Transverse colon (tissue), 4 donors: ENCODE results near the gene HHATL. TPM values are rescaled to one million over a fixed set of nuclear protein-coding genes. Genes with fewer than 3 reads are reported as not detected.

ENCODE experiments used
- DNase-seq: peaks from one replicate; pipeline ENCODE4 v3.0.0-alpha.2; 2019
- H3K27ac ChIP-seq, 4 donors: fragments of 200-600 bp; sonication (generic); 2 replicates each; pipeline ENCODE4 v1.5.1; 2016 to 2018; ENCODE audit warnings: inconsistent platforms in 4 of 4
- H3K27me3 ChIP-seq: fragments of 200-600 bp; sonication (generic); 2 replicates; pipeline ENCODE4 v1.5.1; 2017; ENCODE audit warnings: inconsistent platforms
- H3K36me3 ChIP-seq, 4 donors: fragments of 200-600 bp; sonication (generic); 2 replicates each; pipeline ENCODE4 v1.5.1; 2017 to 2019; ENCODE audit warnings: inconsistent platforms in 4 of 4
- H3K4me1 ChIP-seq, 4 donors: fragments of 200-600 bp; sonication (generic); 2 replicates each; pipeline ENCODE4 v1.5.1; 2017 to 2020; ENCODE audit warnings: inconsistent platforms in 4 of 4
- H3K4me3 ChIP-seq, 4 donors: fragments of 200-600 bp; sonication (generic); 1 replicate in 1 of 4; 2 replicates in 3 of 4; pipeline versions ENCODE4 v1.5.1 to v1.6.1; 2017 to 2019; ENCODE audit warnings: inconsistent platforms in 4 of 4
- H3K9me3 ChIP-seq, 2 donors: fragments of 200-600 bp; sonication (generic); 2 replicates each; pipeline ENCODE4 v1.5.1; 2017 to 2019; ENCODE audit warnings: inconsistent platforms in 2 of 2
- EP300 ChIP-seq: sonication (generic); formaldehyde crosslinking; IDR thresholded peaks from one replicate; pipeline ENCODE4 v1.6.1; 2017; ENCODE audit warnings: antibody characterized with exemption, low read depth
- POLR2A ChIP-seq: fragments of 450-650 bp; IDR thresholded peaks from one replicate; pipeline ENCODE4 v1.6.1; 2016; ENCODE audit warnings: antibody characterized with exemption, mild to moderate bottlenecking, moderate library complexity
- POLR2AphosphoS5 ChIP-seq, 3 donors: sonication (generic); formaldehyde crosslinking; IDR thresholded peaks; one replicate each; pipeline ENCODE4 v1.6.1; 2016; ENCODE audit warnings: antibody characterized with exemption in 3 of 3
- WGBS, 2 donors: methylation state at CpG; one replicate each; pipeline ENCODE4 v1.1.5; 2018; ENCODE audit warnings: low coverage in 1 of 2; 5-methylcytosine and 5-hydroxymethylcytosine counted together
- in situ Hi-C, 4 donors: fragments of 200-750 bp; cut with MboI; loops; one replicate each; pipeline versions ENCODE4 v1.15.0 to v1.15.1; 2017; ENCODE audit warnings: low sequenced_read_pairs in 3 of 4, low pct_ligation_motif_present in 1 of 4, low pct_unique_long_range_greater_than_20kb in 1 of 4
- intact Hi-C: fragments of 100-400 bp; cut with DNase I; formaldehyde crosslinking; loops from one replicate; pipeline ENCODE4 v1.15.1; 2023; ENCODE audit warnings: low total_unique reads
- total RNA-seq, 4 donors: library from RNA; depleted of rRNA; stranded (reverse); fragments of >200 nt; gene quantifications; one replicate each; pipeline ENCODE4 v1.1.0, GENCODE V29; 2016
- TF ChIP-seq, protein P1 (sequence below), 5 experiments: fragments of 200-600 bp in 3 of 5; fragments of 450-650 bp in 2 of 5; sonication (generic) in 3 of 5; IDR thresholded peaks; 1 replicate in 2 of 5; 2 replicates in 3 of 5; pipeline ENCODE4 v1.5.1; 2016 to 2017; ENCODE audit warnings: antibody characterized with exemption in 5 of 5, inconsistent platforms in 3 of 5, mild to moderate bottlenecking in 2 of 5, moderate library complexity in 1 of 5

The HHATL gene
- total RNA-seq, 4 donors from 2014 or later: 0.27 TPM; not detected in 3

DNA sequence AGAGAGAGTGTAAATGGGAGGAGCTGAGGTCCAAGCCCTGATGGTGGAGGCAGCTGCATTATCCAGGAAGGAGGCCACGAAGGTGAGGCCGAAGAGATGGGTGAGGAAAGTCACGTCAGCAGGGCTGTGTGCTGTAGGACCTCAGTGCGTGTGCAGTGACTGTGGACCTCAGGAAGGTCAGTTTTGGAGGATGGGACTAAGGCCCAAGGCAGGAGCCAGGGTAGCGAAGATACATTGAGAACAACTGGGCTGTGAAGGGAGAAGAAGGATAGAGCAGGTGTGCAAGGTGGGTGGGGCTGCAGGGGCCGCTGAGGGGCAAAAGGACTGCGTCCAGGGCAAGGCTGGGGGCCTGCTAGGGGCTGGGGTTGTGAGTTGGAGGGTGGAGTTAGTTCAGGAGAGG lies 12.4 kb downstream of the HHATL start:
- intact Hi-C loops (no loop called here), in situ Hi-C loops (no loop called here)
- TF ChIP-seq POLR2A (no peak), EP300 (no peak), POLR2AphosphoS5 (IDR thresholded peaks at IDR 0.05) (no peak)
- TF ChIP-seq, protein P1, sequence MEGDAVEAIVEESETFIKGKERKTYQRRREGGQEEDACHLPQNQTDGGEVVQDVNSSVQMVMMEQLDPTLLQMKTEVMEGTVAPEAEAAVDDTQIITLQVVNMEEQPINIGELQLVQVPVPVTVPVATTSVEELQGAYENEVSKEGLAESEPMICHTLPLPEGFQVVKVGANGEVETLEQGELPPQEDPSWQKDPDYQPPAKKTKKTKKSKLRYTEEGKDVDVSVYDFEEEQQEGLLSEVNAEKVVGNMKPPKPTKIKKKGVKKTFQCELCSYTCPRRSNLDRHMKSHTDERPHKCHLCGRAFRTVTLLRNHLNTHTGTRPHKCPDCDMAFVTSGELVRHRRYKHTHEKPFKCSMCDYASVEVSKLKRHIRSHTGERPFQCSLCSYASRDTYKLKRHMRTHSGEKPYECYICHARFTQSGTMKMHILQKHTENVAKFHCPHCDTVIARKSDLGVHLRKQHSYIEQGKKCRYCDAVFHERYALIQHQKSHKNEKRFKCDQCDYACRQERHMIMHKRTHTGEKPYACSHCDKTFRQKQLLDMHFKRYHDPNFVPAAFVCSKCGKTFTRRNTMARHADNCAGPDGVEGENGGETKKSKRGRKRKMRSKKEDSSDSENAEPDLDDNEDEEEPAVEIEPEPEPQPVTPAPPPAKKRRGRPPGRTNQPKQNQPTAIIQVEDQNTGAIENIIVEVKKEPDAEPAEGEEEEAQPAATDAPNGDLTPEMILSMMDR (IDR thresholded peaks at IDR 0.05): no peak
- Histone ChIP-seq H3K27ac (no peak overlapping the region), H3K4me1 (peaks cover 0 to 6% (median 3%) of the 10 kb centered on the region in 4 donors), H3K27me3 (peaks cover 14% of the 10 kb centered on the region), H3K9me3 (no peaks in the 10 kb centered on the region), H3K4me3 (no peak overlapping the region), H3K36me3 (no peaks in the 10 kb centered on the region)
- 54 to 76% methylated on average over 7 of the region's 7 CpGs for WGBS, 2 donors
- no peak for DNase-seq

DNA sequence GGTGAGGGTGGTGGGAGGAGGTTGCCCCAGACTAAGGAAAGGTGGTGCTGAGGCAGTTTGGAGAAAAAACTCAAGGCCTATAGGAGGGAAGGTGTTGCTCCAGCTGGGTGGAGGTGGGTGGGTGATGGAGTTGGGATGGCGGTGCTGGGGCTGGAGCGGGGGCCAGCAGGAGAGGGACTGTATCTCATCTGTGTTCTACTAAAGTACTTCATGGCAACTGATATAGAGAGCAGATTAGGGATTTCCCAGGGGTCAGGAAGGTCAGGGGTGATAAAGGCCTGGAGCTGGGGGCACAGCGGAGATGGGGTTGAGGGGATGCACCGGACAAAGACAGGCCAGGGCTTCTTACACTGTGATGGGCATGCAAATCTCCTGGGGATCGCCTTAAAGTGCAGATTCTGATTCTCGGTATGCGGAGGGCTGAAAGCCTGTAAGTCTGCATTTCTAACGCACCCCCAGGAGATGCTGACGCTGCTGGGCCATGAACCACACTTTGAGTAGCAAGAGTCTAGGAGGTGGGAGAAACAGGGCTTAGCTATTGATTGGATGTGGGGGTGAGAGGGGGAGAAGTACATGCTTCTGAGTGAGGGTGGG lies 13.1 kb downstream of the HHATL start:
- DNase-seq: no peak
- Histone ChIP-seq H3K4me3 (no peak overlapping the region), H3K4me1 (peaks cover 0 to 10% (median 3%) of the 10 kb centered on the region in 4 donors), H3K27me3 (peaks cover 14% of the 10 kb centered on the region), H3K9me3 (no peaks in the 10 kb centered on the region), H3K36me3 (no peaks in the 10 kb centered on the region), H3K27ac (no peak overlapping the region)
- intact Hi-C loops (no loop called here), in situ Hi-C loops (no loop called here)
- TF ChIP-seq, protein P1 (IDR thresholded peaks at IDR 0.05): no peak
- TF ChIP-seq POLR2AphosphoS5 (IDR thresholded peaks at IDR 0.05): no peak
- no peak for TF ChIP-seq EP300
- TF ChIP-seq POLR2A: no peak
- 75 to 77% methylated on average over 4 to 9 of the region's 9 CpGs for WGBS, 2 donors

DNA sequence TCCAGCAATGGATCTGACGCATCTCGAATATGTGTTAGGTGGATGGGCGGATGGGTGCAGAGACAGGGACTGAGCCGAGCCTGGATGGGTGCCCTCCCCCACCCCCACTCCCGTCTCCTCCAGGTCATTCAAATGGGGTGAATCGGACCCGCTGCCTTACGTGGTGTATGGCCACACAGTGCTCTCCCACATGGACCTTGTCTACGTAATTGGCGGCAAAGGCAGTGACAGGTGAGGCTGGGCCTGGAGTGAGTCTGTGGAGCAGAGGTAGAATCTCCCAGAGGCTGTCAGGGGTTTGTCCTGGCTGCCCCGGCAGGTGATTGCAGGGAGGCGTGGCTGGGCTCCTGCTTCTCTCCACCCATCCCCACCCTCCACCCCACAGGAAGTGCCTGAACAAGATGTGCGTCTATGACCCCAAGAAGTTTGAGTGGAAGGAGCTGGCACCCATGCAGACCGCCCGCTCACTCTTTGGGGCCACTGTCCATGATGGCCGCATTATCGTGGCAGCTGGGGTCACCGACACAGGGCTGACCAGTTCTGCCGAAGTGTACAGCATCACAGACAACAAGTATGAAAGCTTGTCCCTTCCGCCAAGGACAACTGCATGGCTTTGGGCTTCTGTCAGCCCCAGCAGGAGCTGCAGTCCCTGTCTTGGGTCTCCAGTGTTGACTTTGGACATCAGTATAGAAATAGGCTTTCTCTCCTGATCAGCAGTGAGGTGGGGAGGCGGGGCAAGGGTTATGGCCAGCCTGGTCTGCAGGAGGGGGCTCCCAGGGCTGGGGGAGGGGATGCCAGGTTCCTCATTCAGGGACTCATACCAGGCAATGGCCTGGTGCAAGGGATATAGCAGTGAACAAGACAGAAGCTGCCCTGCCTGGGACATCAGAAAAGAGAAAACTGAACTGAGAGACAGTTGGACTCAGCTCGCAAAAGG lies 13.8 kb downstream of the HHATL start:
- in situ Hi-C loops (no loop called here), intact Hi-C loops (no loop called here)
- 81 to 83% methylated on average over 3 to 22 of the region's 22 CpGs for WGBS, 2 donors

DNA sequence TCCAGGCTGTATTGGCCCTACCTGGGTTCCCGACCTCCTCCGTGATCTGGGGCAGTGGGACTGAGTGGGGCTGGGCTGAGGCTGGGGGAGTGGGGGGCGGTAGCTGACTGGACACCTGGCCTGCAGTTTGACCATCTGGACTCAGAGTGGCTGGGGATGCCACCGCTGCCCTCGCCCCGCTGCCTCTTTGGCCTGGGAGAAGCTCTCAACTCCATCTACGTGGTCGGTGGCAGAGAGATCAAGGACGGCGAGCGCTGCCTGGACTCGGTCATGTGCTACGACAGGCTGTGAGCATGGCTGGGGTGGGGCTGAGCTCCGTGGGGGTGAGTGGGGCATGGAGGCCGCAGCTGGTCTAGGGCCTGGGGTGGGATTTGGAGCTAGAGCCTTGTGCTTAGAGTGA lies 14.6 kb downstream of the HHATL start:
- intact Hi-C loops: no loop called here
- Histone ChIP-seq H3K36me3 (no peaks in the 10 kb centered on the region), H3K9me3 (no peaks in the 10 kb centered on the region), H3K4me1 (peaks cover 0 to 21% (median 6%) of the 10 kb centered on the region in 4 donors), H3K27me3 (peaks cover 14% of the 10 kb centered on the region), H3K27ac (no peak overlapping the region), H3K4me3 (no peak overlapping the region)
- 90% methylated on average over 15 of the region's 15 CpGs; no CpG with 5 or more reads in 1 of the 2 donors for WGBS, 2 donors
- in situ Hi-C loops: no loop called here
- no peak for DNase-seq
- TF ChIP-seq POLR2AphosphoS5 (IDR thresholded peaks at IDR 0.05) (no peak), EP300 (no peak), POLR2A (no peak)
- TF ChIP-seq, protein P1 (IDR thresholded peaks at IDR 0.05): no peak

More for the DNA sequence above, 13.8 kb downstream of the HHATL start:
- TF ChIP-seq POLR2A (no peak), EP300 (no peak), POLR2AphosphoS5 (IDR thresholded peaks at IDR 0.05) (no peak)
- TF ChIP-seq, protein P1 (IDR thresholded peaks at IDR 0.05): no peak
- no peak for DNase-seq
- Histone ChIP-seq H3K9me3 (no peaks in the 10 kb centered on the region), H3K4me1 (peaks cover 0 to 16% (median 4%) of the 10 kb centered on the region in 4 donors), H3K36me3 (no peaks in the 10 kb centered on the region), H3K27me3 (peaks cover 14% of the 10 kb centered on the region), H3K27ac (no peak overlapping the region), H3K4me3 (no peak overlapping the region)
